ENCODE measurements around the gene XPNPEP1. TPM values are rescaled to one million over a fixed set of nuclear protein-coding genes. Genes with fewer than 3 reads are reported as not detected.

XPNPEP1 gene
- polyA plus RNA-seq, 1 donor from 2014 or later: 96.3 TPM

DNA sequence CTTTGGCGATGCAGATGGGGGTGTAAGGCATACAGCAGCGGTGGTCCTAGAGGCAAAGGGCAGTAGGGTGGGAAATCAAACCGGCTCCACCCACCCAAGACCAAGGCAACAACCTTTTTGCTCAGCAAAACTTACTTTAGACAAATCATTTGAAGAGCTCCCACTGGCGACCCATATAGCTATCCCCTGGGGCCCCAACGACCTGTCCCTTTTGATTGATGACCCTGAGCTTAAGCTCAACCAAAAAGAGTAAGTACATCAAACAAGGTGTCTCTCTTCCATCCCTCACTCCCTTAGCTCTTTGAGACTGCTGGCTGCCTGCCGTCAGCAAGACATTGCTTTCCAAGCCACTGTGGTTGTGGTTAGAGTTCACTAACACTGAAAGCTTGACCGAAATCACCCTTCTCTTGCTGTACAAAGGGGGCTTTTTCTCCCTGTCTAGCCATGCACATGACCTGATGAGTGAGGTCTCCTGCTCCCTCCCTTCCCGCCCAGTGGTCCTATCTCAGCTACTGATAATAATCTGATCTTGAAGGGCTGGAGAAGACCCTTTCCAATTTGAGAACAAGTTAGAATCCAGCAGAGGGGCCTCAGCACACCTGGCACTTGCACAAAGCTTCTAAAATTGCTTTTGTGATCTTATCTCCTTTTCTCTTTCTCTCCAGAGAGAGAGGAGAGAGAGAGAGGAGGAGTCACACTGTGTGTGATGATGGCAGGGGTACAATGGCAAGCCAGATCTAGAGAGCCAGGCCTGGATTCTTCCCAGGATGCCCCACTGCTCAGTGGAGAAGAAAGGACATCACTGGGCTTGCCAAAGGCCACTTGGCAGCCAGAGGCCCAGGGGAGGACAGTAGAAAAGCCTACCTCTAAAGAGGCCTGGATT lies 42.2 kb downstream of the XPNPEP1 start:
- Histone ChIP-seq H3K9ac (ENCODE audit: low read length) (no peak overlapping the region), H3K4me2 (ENCODE audit: low read length) (no peak overlapping the region), H3K9me3 (ENCODE audit: low read length) (no peaks in the 10 kb centered on the region), H2AFZ (ENCODE audit: low read depth, low read length) (no peak overlapping the region), H3K27me3 (ENCODE audit: insufficient read depth, low read depth, low read length) (no peaks in the 10 kb centered on the region), H3K79me2 (replicated peaks; ENCODE audit: insufficient read depth, low read length) (no peaks in the 10 kb centered on the region), H3K9me2 (ENCODE audit: insufficient read depth, low read length) (no peaks in the 10 kb centered on the region), H3K36me3 (ENCODE audit: insufficient read depth, low read length) (no peaks in the 10 kb centered on the region), H3K4me3 (ENCODE audit: low read length) (no peak overlapping the region), H4K20me1 (ENCODE audit: insufficient read depth) (no peaks in the 10 kb centered on the region), H3F3A (ENCODE audit: insufficient read depth, low read length, poor library complexity, severe bottlenecking) (no peaks in the 10 kb centered on the region), H3K27ac (ENCODE audit: low read length) (no peak overlapping the region)
- TF ChIP-seq TAF1 (IDR thresholded peaks at IDR 0.05; ENCODE audit: low read depth): no peak
- no peak for TF ChIP-seq SMC3 (conservative IDR thresholded peaks at IDR 0.05; ENCODE audit: poor library complexity)
- TF ChIP-seq MXI1 (conservative IDR thresholded peaks at IDR 0.05; ENCODE audit: poor library complexity, severe bottlenecking): no peak
- TF ChIP-seq RAD21 (conservative IDR thresholded peaks at IDR 0.05): no peak
- no peak for TF ChIP-seq POLR2AphosphoS5 (IDR thresholded peaks at IDR 0.05)
- no peak for TF ChIP-seq EZH2 (IDR thresholded peaks at IDR 0.05; ENCODE audit: borderline replicate concordance, insufficient read depth, low read length, poor library complexity, severe bottlenecking)
- TF ChIP-seq, protein P1, sequence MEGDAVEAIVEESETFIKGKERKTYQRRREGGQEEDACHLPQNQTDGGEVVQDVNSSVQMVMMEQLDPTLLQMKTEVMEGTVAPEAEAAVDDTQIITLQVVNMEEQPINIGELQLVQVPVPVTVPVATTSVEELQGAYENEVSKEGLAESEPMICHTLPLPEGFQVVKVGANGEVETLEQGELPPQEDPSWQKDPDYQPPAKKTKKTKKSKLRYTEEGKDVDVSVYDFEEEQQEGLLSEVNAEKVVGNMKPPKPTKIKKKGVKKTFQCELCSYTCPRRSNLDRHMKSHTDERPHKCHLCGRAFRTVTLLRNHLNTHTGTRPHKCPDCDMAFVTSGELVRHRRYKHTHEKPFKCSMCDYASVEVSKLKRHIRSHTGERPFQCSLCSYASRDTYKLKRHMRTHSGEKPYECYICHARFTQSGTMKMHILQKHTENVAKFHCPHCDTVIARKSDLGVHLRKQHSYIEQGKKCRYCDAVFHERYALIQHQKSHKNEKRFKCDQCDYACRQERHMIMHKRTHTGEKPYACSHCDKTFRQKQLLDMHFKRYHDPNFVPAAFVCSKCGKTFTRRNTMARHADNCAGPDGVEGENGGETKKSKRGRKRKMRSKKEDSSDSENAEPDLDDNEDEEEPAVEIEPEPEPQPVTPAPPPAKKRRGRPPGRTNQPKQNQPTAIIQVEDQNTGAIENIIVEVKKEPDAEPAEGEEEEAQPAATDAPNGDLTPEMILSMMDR (IDR thresholded peaks at IDR 0.05; ENCODE audit: poor library complexity, severe bottlenecking): no peak
- TF ChIP-seq, protein P2, sequence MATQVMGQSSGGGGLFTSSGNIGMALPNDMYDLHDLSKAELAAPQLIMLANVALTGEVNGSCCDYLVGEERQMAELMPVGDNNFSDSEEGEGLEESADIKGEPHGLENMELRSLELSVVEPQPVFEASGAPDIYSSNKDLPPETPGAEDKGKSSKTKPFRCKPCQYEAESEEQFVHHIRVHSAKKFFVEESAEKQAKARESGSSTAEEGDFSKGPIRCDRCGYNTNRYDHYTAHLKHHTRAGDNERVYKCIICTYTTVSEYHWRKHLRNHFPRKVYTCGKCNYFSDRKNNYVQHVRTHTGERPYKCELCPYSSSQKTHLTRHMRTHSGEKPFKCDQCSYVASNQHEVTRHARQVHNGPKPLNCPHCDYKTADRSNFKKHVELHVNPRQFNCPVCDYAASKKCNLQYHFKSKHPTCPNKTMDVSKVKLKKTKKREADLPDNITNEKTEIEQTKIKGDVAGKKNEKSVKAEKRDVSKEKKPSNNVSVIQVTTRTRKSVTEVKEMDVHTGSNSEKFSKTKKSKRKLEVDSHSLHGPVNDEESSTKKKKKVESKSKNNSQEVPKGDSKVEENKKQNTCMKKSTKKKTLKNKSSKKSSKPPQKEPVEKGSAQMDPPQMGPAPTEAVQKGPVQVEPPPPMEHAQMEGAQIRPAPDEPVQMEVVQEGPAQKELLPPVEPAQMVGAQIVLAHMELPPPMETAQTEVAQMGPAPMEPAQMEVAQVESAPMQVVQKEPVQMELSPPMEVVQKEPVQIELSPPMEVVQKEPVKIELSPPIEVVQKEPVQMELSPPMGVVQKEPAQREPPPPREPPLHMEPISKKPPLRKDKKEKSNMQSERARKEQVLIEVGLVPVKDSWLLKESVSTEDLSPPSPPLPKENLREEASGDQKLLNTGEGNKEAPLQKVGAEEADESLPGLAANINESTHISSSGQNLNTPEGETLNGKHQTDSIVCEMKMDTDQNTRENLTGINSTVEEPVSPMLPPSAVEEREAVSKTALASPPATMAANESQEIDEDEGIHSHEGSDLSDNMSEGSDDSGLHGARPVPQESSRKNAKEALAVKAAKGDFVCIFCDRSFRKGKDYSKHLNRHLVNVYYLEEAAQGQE (IDR thresholded peaks at IDR 0.05; ENCODE audit: borderline replicate concordance): no peak

DNA sequence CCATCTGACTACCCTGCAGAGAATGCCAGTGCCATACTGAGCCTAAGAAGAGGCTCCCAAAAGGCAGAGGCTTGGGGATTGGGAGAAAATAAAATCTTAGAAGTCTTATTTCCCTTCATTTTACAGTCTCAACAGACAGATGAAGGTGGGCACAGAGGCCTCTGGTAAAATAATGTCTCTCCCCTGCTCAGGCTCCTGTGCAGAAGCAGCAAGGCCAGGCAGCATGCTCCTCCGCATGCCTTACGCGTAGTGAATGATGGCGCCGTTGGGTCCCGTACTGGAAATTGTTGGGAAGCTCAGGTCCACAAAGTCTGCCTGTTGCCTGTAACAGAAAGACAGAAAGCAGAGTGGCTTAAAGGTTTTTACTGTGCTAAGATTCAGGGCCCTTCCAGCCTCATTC lies 45.8 kb downstream of the XPNPEP1 start:
- no peaks in the 10 kb centered on the region for H3K9me2 ChIP-seq (ENCODE audit: insufficient read depth, low read length)
- H3F3A ChIP-seq (ENCODE audit: insufficient read depth, low read length, poor library complexity, severe bottlenecking): no peaks in the 10 kb centered on the region
- H3K27me3 ChIP-seq (ENCODE audit: insufficient read depth, low read depth, low read length): no peaks in the 10 kb centered on the region
- H3K9me3 ChIP-seq (ENCODE audit: low read length): no peaks in the 10 kb centered on the region
- no peaks in the 10 kb centered on the region for H4K20me1 ChIP-seq (ENCODE audit: insufficient read depth)
- TF ChIP-seq POLR2AphosphoS5 (IDR thresholded peaks at IDR 0.05): no peak
- TF ChIP-seq, protein P1 (IDR thresholded peaks at IDR 0.05; ENCODE audit: poor library complexity, severe bottlenecking): no peak
- no peak for TF ChIP-seq EP300 (conservative IDR thresholded peaks at IDR 0.05; ENCODE audit: poor library complexity, severe bottlenecking)
- TF ChIP-seq RAD21 (conservative IDR thresholded peaks at IDR 0.05): no peak
- no peak for TF ChIP-seq TAF1 (IDR thresholded peaks at IDR 0.05; ENCODE audit: low read depth)
- no peak for TF ChIP-seq MXI1 (conservative IDR thresholded peaks at IDR 0.05; ENCODE audit: poor library complexity, severe bottlenecking)
- no peak for TF ChIP-seq EZH2 (IDR thresholded peaks at IDR 0.05; ENCODE audit: borderline replicate concordance, insufficient read depth, low read length, poor library complexity, severe bottlenecking)
- TF ChIP-seq, protein P2 (IDR thresholded peaks at IDR 0.05; ENCODE audit: borderline replicate concordance): no peak
- TF ChIP-seq SMC3 (conservative IDR thresholded peaks at IDR 0.05; ENCODE audit: poor library complexity): no peak
- H3K4me3 ChIP-seq (ENCODE audit: low read length): no peak overlapping the region
- H2AFZ ChIP-seq (ENCODE audit: low read depth, low read length): no peak overlapping the region
- H3K79me2 ChIP-seq (replicated peaks; ENCODE audit: insufficient read depth, low read length): no peaks in the 10 kb centered on the region
- no peak overlapping the region for H3K4me2 ChIP-seq (ENCODE audit: low read length)
- no peaks in the 10 kb centered on the region for H3K36me3 ChIP-seq (ENCODE audit: insufficient read depth, low read length)
- no peak overlapping the region for H3K9ac ChIP-seq (ENCODE audit: low read length)
- H3K27ac ChIP-seq (ENCODE audit: low read length): no peak overlapping the region

Data from neural cell (in vitro differentiated cells).